Hepatocyte (in vitro differentiated cells): Measurements from ENCODE around the gene PRKCZ. TPM values are rescaled to one million over a fixed set of nuclear protein-coding genes. Genes with fewer than 3 reads are reported as not detected.

ENCODE experiments used
- DNase-seq: peaks from one replicate; pipeline ENCODE4 v3.0.0-alpha.2; 2016; ENCODE audit warnings: low spot score
- H2AFZ ChIP-seq: fragments of 200-600 bp; sonication (generic); 2 replicates; pipeline ENCODE4 v1.6.0; 2016; ENCODE audit warnings: antibody characterized with exemption, mild to moderate bottlenecking
- H3K27ac ChIP-seq: fragments of 200-600 bp; sonication (generic); 2 replicates; pipeline ENCODE4 v1.5.1; 2016; ENCODE audit warnings: mild to moderate bottlenecking
- H3K27me3 ChIP-seq: fragments of 200-600 bp; sonication (generic); 2 replicates; pipeline ENCODE4 v1.6.1; 2016
- H3K36me3 ChIP-seq: fragments of 200-600 bp; sonication (generic); replicated peaks from 2 replicates; pipeline ENCODE4 v1.5.1; 2016; ENCODE audit warnings: low read depth; ENCODE audit not compliant: insufficient read depth
- H3K4me1 ChIP-seq: fragments of 200-600 bp; sonication (generic); 2 replicates; pipeline ENCODE4 v1.5.1; 2016; ENCODE audit warnings: mild to moderate bottlenecking, moderate library complexity; ENCODE audit not compliant: insufficient read depth
- H3K4me2 ChIP-seq: fragments of 200-600 bp; sonication (generic); 2 replicates; pipeline ENCODE4 v1.6.0; 2016
- H3K4me3 ChIP-seq: fragments of 200-600 bp; sonication (generic); 2 replicates; pipeline ENCODE4 v1.5.1; 2016; ENCODE audit warnings: mild to moderate bottlenecking
- H3K79me2 ChIP-seq: fragments of 200-600 bp; sonication (generic); 2 replicates; pipeline ENCODE4 v1.6.0; 2017; ENCODE audit warnings: mild to moderate bottlenecking
- H3K9me2 ChIP-seq: fragments of 200-600 bp; sonication (generic); replicated peaks from 2 replicates; pipeline ENCODE4 v1.6.0; 2017; ENCODE audit warnings: mild to moderate bottlenecking; ENCODE audit not compliant: insufficient read depth
- H3K9me3 ChIP-seq: fragments of 200-600 bp; sonication (generic); 2 replicates; pipeline ENCODE4 v1.5.1; 2016; ENCODE audit warnings: low read depth, mild to moderate bottlenecking
- H4K20me1 ChIP-seq: fragments of 200-600 bp; sonication (generic); 2 replicates; pipeline ENCODE4 v1.6.0; 2016; ENCODE audit warnings: mild to moderate bottlenecking; ENCODE audit not compliant: insufficient read depth, poor library complexity, severe bottlenecking
- CTCF ChIP-seq: fragments of 200-600 bp; sonication (generic); IDR thresholded peaks from 2 replicates; pipeline ENCODE4 v1.5.1; 2016; ENCODE audit warnings: antibody characterized with exemption, mild to moderate bottlenecking; ENCODE audit not compliant: poor library complexity
- EZH2 ChIP-seq: fragments of 200-600 bp; sonication (generic); IDR thresholded peaks from 2 replicates; pipeline ENCODE4 v1.6.1; 2016; ENCODE audit warnings: antibody characterized with exemption, mild to moderate bottlenecking, borderline replicate concordance
- EZH2phosphoT487 ChIP-seq: fragments of 200-600 bp; sonication (generic); IDR thresholded peaks from one replicate; pipeline ENCODE4 v1.6.1; 2018; ENCODE audit warnings: antibody characterized with exemption, mild to moderate bottlenecking, low read depth, moderate library complexity; ENCODE audit not compliant: unreplicated experiment, severe bottlenecking
- WGBS: methylation state at CpG from one replicate; pipeline ENCODE4 v1.1.6; 2016; ENCODE audit warnings: low lambda C conversion rate; ENCODE audit errors: missing lambda C conversion rate; 5-methylcytosine and 5-hydroxymethylcytosine counted together
- polyA plus RNA-seq: library from polyadenylated mRNA; unstranded; fragments of >200 nt; fragmentation: Nextera tagmentation; extraction: Ambion mirVana; gene quantifications from 2 replicates; pipeline ENCODE4 v1.2.1, GENCODE V29; 2016
- total RNA-seq: library from RNA; depleted of rRNA; stranded (reverse); fragments of >200 nt; gene quantifications from 2 replicates; pipeline ENCODE4 v1.2.3, GENCODE V29; 2014

The PRKCZ gene
- total and polyA plus RNA-seq, 2 experiments from 2014 or later, result 41.0 to 52.3 TPM

- 30% methylated on average over 14 of the region's 14 CpGs for WGBS
- H3K79me2 ChIP-seq, result peaks cover 33% of the 10 kb centered on the region
- no peaks in the 10 kb centered on the region for H3K9me2 ChIP-seq
- H3K4me2 ChIP-seq, result peak overlapping the region; percentile 89
- H3K4me3 ChIP-seq, result no peak overlapping the region
- TF ChIP-seq EZH2 (no peak), EZH2phosphoT487 (no peak), CTCF (peak; percentile 31)
- H3K9me3 ChIP-seq, result no peaks in the 10 kb centered on the region
- peak; percentile 81 for DNase-seq
- peaks cover 3% of the 10 kb centered on the region for H3K27me3 ChIP-seq
- peak overlapping the region; percentile 91 for H2AFZ ChIP-seq
- H4K20me1 ChIP-seq, result peaks cover 16% of the 10 kb centered on the region
- H3K36me3 ChIP-seq, result no peaks in the 10 kb centered on the region
- peak overlapping the region; percentile 98 for H3K27ac ChIP-seq
- H3K4me1 ChIP-seq, result peaks cover 31% of the 10 kb centered on the region
These were observed 940 bp upstream of the PRKCZ start for GRCh38 chr1:2049225-2049717.

- H3K9me3 ChIP-seq, result no peaks in the 10 kb centered on the region
- no peaks in the 10 kb centered on the region for H3K9me2 ChIP-seq
- H3K4me2 ChIP-seq, result peak overlapping the region; percentile 89
- TF ChIP-seq EZH2phosphoT487 (no peak), EZH2 (no peak)
- 2% methylated on average over 11 of the region's 51 CpGs for WGBS
- peaks cover 25% of the 10 kb centered on the region for H3K4me1 ChIP-seq
- H3K27me3 ChIP-seq, result peaks cover 3% of the 10 kb centered on the region
- no peak for DNase-seq
- peaks cover 16% of the 10 kb centered on the region for H4K20me1 ChIP-seq
- H3K79me2 ChIP-seq, result peaks cover 37% of the 10 kb centered on the region
- H3K36me3 ChIP-seq, result no peaks in the 10 kb centered on the region
- H3K4me3 ChIP-seq, result peak overlapping the region; percentile 85
- peak overlapping the region; percentile 88 for H3K27ac ChIP-seq
- no peak overlapping the region for H2AFZ ChIP-seq
These were observed 216 bp downstream of the PRKCZ start for GRCh38 chr1:2050461-2050792.

GRCh38 chr1:2050793-2051682 is 827 bp downstream of the PRKCZ start:
- Histone ChIP-seq H3K27me3 (peaks cover 3% of the 10 kb centered on the region), H3K27ac (peak overlapping the region; percentile 88)

More at GRCh38 chr1:2050793-2051682, 827 bp downstream of the PRKCZ start:
- DNase-seq, result peak; percentile 47
- Histone ChIP-seq H3K4me3 (peak overlapping the region; percentile 85), H3K9me3 (no peaks in the 10 kb centered on the region), H4K20me1 (peaks cover 16% of the 10 kb centered on the region), H3K4me2 (peak overlapping the region; percentile 89), H3K79me2 (peaks cover 37% of the 10 kb centered on the region), H3K4me1 (peaks cover 24% of the 10 kb centered on the region), H3K9me2 (no peaks in the 10 kb centered on the region), H3K36me3 (no peaks in the 10 kb centered on the region), H2AFZ (no peak overlapping the region)
- no peak for TF ChIP-seq CTCF
- no peak for TF ChIP-seq EZH2phosphoT487
- TF ChIP-seq EZH2, result no peak
- 6% methylated on average over 61 of the region's 84 CpGs for WGBS
